Measurements from ENCODE around the gene KCNAB2.

GRCh38 chr1:6117624-6118023 is 71.9 kb downstream of the KCNAB2 start:
- no peak for TF ChIP-seq E2F1 (CRISPR knock-in tag; IDR thresholded peaks at IDR 0.05)
- no peak for TF ChIP-seq JUN (CRISPR knock-in tag; IDR thresholded peaks at IDR 0.05)
- TF ChIP-seq CTCF (IDR thresholded peaks at IDR 0.05), result no peak
- no peak for TF ChIP-seq IRF1 (CRISPR knock-in tag; IDR thresholded peaks at IDR 0.05)
- TF ChIP-seq PREB (CRISPR knock-in tag; IDR thresholded peaks at IDR 0.05; ENCODE audit: borderline replicate concordance), result no peak
- TF ChIP-seq ZNF317 (CRISPR knock-in tag; IDR thresholded peaks at IDR 0.05; ENCODE audit: borderline replicate concordance, low read depth), result no peak
- no peak for TF ChIP-seq SP1 (CRISPR knock-in tag; conservative IDR thresholded peaks at IDR 0.05)
- no peak for TF ChIP-seq ZNF121 (CRISPR knock-in tag; IDR thresholded peaks at IDR 0.05)
- no peak for TF ChIP-seq MLX (CRISPR knock-in tag; IDR thresholded peaks at IDR 0.05)
- TF ChIP-seq E2F4 (CRISPR knock-in tag; IDR thresholded peaks at IDR 0.05; ENCODE audit: borderline replicate concordance, low read depth), result no peak
- TF ChIP-seq NR3C1 (CRISPR knock-in tag; conservative IDR thresholded peaks at IDR 0.05; ENCODE audit: low read depth), result no peak
- no peak for TF ChIP-seq ETV6 (CRISPR knock-in tag; IDR thresholded peaks at IDR 0.05)
- no peak for TF ChIP-seq TEAD4 (CRISPR knock-in tag; IDR thresholded peaks at IDR 0.05)
- TF ChIP-seq KAT7 (CRISPR knock-in tag; IDR thresholded peaks at IDR 0.05; ENCODE audit: borderline replicate concordance), result no peak

Measured in WTC11 (cell line).